Hematopoietic multipotent progenitor cell treated with erythropoietin and hydrocortisone succinate and interleukin-3 and kit ligand, for 17 days (in vitro differentiated cells): Measurements from ENCODE around the gene NAV2.

Source experiments
- DNase-seq: peaks from one replicate; pipeline ENCODE4 v3.0.0-alpha.2; 2015; ENCODE audit warnings: low spot score

NAV2 gene

DNA sequence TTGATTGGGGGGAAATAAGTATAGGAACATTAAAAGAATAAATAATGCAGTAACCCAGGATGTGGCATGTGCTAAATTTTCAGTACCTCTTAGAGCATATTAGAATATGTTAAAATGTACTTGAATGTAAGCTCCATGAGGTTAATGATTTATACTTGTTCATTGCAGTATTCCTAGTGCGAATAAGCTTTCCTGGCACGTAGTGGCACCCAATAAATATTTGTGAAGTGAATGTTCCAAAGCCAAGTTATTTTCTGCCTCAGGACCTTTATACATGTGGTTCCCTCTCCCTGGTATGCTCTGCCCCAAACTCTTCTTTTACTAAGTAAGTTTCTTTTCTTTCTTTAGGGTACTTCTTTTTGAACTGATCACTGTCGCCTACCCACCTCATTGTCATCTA, 328.9 kb downstream of the NAV2 start:
- DNase-seq = no peak

DNA sequence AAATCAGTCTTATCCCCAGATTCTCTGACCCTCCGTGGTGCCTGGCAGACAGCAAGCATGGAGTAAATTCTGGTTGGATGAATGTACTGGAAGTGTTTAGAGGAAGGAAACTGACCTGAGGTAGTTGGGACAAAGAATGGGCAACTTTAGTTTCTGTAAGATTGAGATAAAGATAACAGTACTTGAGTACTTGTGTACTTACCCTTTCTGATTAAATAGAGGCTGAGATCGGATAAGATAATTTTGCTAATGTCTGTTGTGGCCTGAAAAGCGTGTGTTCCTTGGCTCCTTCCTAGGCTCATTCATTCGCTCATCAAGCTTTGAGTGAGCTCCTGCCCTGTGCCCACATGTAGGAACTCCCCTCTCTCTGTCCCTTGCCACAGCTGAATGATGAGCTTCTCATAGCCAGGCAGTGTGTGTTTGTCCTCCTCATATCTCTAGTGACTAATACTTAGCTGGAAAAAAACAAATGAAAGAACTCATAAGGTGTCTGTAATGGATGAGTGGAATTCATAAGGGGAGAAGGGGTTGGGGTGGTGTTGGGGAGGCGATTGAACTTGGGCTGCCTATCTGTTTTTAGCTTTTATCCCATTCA, 329.5 kb downstream of the NAV2 start:
- no peak for DNase-seq

DNA sequence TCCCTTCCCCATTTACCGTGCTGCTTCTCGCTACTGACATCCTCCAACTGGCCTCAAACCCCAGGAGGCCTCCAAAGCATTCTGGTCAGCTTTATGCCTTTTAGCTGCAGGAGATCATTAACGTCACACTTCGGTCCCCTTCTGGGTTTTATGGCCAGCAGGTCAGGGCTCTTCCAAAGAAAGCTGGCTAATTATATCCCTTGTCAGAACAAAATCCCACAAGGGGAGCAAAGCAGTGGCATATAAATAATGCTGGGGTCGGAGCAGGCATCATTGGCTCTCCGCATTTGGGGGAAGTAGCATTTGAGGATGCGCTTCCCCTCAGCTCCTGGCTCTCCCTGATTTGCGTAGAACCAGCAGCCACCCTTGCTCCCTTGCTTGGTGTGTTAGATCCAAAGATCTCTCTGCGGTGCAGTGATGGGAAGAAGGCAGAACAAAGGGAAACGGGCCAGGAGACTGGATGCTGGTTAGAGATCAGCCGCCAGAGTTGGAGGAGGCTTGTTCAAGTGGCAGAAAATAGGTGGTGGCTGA, 330.2 kb downstream of the NAV2 start:
- DNase-seq = no peak

DNA sequence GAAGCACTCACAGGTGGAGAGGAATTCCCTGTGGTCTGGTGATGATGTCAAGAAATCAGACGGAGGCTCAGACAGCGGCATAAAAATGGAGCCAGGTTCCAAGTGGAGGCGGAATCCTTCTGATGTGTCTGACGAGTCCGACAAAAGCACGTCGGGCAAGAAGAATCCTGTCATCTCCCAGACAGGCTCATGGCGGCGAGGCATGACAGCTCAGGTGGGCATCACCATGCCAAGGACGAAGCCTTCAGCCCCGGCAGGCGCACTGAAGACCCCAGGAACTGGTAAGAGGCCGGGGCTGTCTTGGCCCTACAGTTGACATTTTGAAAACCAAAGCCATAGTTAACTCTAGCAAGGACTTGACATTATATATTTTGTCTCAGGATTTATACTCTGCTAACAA, 331.4 kb downstream of the NAV2 start:
- DNase-seq = no peak

DNA sequence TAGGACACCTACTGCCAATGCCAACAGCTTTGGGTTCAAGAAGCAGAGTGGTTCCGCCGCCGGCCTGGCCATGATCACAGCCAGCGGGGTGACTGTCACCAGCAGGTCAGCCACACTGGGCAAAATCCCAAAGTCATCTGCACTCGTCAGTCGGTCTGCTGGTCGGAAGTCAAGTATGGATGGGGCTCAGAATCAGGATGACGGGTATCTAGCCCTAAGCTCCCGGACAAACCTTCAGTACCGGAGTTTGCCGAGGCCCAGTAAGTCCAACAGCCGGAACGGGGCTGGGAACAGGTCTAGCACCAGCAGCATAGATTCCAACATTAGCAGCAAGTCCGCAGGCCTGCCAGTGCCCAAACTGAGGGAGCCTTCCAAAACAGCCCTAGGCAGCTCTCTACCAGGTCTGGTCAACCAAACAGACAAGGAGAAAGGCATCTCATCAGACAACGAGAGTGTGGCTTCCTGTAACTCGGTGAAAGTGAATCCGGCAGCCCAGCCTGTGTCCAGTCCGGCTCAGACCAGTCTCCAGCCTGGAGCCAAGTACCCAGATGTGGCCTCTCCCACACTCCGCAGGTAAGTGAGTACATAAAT, 332.6 kb downstream of the NAV2 start:
- DNase-seq = no peak

DNA sequence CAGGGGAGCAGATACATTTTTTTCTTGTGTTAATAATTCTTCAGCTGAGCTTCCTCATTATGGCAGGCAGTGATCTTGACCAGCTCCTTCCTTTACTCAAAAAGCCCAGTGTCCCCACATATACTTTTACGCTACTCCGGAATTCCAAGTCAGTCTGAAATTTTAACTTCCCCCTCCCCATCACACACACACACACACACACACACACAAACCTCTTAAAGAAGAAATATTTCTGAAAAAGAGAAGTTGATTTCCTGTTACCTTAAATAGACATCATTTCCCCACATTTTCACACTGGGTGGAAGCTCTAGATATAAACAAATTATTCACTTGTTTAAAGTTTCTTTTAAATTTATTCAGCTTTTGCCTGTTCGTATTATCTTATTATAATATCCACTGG, 333.8 kb downstream of the NAV2 start:
- DNase-seq = no peak

DNA sequence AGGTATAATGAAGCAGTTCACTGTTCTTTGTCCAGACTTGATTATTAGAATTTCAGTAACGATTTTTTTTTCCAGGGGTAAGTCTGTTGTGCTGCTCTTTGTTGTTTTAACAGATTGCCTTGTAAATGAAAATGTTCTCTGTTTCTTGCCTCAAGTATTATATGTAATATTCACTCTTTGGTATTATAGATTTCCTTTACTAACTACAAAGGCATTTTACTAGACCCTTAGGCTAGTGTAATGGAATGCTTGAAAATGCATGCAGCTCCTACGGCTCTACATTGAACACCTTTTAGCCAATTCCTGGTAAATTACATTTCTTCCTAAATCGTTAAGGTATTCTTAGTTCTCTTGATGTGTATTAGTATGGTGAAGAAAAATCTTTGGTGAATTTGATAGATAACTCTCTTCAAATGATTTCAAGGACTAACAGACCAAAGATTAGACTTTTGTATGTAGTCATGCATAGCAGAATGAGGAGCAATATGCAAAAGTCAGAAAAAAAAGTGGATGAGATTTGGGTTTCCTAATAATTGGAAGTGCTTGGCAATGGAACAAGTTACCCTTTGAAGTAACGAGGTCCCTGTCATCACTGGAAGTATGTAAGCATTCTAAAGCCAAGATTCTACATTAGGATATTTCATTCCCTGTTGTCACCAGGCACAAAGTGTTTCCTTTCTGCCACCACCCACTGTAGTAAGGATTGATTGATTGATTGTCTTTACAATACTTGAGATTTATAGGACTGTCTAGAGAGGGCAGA, 334.6 kb downstream of the NAV2 start:
- no peak for DNase-seq

DNA sequence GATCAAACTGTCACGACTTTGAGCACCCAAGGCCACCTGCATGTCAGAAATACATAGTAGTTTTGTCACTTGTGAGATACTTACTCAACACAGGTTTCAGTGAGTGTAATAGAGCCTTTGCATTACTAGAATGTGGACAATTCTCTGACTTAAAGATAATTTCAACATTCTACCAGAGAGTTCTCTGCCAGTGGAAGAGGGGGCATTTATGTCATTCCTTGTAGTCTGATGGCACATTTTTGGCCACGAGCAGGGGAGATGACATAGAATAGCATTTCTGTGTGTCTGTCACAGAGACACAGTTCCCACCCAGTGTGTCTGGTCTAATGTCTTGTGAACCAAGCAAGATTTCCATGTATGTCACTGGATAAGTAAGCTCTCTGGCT, 335.1 kb downstream of the NAV2 start:
- no peak for DNase-seq

DNA sequence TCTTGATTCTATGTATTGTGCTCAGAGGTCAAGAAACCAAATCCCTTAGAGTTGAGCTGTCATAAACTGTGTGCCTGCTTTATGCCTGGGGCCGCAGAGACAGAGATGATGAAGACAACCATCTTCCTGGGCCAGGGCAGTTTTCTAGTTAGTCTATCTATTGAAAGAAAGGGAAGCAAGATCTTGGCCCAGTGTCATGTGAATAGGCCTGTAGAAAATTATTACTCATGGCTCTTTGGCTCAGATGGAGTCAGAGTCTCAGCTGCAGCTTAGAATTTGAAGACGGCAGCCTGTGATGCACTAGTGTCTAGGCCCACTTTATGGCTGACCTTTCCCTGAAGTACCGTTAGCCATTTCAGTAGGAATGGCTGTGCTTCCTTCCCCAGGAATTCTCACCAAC, 335.6 kb downstream of the NAV2 start:
- DNase-seq = no peak

DNA sequence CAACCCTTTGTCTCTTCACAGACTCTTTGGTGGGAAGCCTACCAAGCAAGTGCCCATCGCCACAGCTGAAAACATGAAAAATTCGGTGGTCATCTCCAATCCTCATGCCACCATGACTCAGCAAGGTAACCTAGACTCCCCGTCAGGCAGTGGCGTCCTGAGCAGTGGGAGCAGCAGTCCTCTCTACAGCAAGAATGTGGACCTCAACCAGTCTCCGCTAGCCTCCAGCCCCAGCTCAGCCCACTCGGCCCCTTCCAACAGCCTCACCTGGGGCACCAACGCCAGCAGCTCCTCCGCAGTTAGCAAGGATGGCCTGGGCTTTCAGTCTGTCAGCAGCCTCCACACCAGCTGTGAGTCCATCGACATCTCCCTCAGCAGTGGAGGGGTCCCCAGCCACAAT, 336.1 kb downstream of the NAV2 start:
- DNase-seq = no peak

DNA sequence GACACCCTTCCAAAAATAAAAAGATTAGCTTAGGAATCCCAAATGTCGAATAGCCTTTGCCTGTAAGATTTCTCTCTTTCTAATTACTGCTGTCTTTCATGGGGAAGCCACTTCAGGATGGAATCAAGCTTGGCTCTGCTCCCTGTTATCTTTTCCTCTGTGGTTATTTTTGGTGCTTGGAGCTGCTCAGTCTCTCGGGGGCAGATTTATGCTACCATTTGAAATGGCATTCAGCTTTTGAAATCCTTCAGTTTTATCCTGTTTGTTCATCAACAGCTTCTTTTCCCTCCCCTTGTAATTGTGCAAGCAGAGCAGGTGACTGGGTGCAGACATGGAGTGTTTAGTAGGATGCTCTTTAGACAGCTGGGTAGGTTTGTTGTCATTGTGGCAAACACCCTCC, 336.6 kb downstream of the NAV2 start:
- no peak for DNase-seq

DNA sequence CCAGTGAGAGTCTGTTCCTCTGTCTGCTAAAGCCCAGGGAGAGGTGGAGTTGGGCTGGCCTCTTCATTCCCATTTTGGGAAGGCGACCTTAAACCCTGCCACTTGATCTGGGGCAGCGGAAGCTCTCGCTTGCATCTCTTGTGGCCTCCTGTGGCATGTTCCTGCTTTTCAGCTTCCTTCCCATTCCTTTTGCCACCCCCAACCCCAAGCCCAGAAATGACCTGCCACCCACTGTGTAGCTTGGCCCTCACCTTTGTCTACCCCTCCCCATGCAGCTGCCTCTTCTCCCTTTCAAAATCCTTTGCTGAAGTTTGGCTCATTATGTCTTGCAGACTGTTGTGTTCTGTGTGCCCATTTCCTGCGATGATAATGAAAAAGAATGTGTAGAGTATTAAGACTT, 337.4 kb downstream of the NAV2 start:
- DNase-seq = no peak

DNA sequence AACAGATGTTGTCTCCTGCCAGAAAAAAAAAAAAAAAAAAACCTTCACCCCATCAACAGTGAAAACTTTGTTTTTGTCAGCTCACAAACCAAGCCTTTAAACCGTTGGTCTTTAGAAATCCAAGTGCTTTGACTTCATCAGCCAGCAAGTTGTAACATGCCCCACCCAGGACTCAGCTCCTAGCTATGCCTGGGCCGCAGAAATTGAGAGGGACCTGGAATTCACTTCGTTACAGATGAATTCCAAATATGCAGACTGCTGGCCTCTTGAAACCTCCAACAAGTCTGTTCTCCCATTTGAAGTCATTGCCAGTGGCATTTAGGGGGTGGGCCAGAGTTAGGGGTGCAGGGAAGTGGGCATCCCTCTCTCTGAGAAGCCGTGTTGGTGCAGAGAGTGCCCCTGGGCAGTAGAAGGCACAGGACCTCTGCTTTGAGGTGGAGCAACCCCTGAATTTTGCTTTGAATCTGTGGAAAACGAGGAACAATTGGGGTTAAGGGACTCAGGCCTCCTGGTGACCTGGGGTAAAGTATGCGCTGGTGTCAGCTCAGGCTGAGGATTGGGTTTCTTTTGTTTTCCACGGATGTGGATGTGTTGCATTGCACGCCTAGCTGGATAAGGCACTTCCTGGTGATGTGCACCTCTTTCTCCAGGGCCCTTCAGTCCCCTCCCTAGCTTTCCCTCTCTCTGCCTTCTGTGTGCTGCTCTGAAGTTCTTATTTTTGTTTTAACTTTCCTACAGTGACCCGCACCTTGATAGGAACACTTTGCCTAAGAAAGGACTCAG, 338.1 kb downstream of the NAV2 start:
- DNase-seq = no peak

DNA sequence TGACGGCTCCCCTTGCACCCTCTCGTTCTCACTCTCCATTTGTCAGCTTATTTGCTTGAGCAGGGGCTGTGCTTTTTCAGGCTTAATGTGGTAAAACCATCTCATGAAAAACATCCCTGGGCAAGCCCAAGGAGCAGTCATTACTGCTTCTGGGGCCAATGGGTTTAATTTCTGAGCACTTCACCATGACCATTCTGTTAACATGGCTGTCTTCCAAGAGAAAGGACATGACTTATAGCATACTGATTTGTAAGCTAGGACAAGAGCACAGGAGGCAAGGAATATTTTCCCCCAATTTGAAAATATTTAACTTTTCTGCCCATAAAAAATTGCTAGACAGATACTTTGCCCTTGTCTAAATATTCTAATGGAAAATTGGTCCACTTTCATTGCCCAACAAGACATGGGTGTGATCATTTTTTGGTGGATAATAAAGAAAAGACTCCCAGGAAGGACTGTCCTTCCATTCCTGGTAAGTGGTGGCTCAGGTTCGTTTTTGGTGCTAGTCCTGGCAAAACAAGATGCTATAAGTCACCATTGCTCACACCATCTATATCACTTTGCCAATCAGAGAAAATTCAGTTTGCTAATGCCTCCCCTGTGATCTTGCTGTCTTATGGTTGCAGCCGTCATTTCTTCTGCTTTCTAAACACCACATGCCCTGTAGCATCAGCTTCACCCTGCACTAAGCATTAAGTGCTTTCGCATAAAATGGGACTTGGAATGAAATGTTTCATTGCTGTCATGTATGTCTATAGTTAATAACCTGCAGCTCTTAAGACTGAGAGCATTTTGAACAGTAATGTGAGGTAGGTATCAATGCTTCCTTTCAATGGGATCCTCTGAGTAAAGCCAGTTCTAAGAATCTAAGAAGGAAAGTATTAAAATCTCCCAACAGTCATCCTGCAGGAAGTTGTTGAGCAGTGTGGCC, 339.1 kb downstream of the NAV2 start:
- no peak for DNase-seq

DNA sequence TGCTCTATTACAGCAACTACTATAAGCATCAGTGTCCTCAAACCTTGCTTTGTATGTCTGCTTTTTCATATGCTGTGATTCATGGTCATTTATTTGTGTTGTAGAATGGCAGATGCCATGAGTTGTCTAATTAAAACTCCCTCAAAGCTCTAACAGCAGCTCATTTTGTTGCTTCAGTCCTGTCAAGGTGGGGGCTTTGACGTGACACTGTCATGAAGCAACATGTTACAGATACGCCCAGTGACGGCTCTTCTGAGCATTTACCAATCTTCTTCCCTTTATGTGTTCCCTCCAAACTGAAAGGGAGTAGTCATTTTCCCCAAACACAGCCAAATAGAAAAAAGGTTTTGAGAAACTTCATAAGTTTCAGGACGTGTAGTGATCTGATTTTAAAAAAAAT, 340.9 kb downstream of the NAV2 start:
- DNase-seq = no peak

DNA sequence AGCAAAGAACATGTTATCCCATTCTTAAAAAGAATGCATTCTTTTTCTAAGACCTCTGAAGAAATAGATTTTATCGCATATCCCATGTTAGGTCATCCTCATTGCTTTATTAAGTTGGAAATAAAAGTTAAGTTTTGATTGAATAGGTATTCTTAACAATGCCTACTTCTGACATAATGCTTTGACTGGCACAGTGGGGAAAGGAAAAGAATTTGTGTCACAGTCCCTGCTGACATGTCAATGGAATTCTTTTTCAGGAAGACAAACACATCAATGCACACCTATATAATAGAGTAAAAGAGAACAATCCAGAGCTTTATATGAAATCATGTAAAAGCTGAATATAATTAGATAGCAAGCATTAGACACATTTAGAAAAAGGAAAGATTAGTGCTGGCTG, 341.9 kb downstream of the NAV2 start:
- no peak for DNase-seq

DNA sequence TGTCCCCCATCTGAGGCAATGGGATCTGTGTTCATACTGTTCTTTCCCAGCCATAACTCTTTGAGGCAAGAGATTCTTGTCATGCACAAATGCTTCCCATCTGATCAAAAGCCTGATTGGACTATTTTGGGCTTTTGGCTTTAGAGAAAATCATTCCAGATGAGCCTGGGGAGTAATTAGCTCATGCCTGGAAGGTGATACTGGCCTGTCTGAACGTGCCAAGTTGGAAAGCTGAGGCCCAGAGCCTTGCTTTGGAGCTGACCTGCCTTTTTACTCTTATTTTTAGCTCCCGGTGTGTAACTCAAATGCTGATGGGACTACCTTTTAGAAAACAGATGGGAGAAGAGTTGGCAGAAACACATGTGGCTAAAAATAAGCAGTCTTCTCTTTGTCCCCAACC, 342.7 kb downstream of the NAV2 start:
- no peak for DNase-seq

DNA sequence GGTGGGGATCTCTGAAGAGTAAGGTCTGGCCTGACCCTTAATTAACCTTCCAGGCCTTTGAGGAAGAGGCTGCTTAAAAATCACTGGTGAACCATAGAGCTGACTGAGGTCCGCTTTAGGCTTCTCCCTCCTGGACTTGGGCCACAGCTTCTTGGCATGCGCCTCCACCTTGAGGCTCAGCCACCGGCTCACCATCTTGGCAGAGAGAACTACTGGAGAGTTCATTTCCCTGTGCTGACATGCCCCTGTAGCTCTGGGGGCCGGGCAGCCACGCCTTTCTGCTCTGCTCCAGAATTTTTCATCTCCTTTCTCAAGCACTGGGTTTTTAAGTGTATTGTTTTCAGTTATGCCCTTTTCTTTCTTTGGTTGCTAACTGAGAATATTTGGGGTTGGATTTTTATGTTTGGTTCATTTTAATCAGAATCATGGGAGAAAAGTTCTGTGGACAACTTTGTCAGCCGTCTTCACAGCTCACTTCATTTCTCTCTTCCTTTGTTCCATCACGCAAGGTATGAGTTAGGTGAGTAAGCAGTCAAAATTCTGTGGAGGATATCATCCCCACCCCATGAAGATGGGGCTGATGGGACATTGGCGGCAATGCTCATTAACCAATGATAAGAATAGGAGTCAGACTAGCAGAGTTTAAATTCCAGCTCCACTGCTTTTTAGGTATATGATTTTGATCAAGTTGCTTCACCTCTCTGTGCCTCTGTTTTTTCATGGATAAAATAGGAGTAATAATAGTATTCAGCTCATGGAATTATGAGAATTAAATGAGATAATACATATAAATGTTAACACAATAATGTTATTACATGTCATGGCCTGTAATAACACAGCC, 343.7 kb downstream of the NAV2 start:
- no peak for DNase-seq

DNA sequence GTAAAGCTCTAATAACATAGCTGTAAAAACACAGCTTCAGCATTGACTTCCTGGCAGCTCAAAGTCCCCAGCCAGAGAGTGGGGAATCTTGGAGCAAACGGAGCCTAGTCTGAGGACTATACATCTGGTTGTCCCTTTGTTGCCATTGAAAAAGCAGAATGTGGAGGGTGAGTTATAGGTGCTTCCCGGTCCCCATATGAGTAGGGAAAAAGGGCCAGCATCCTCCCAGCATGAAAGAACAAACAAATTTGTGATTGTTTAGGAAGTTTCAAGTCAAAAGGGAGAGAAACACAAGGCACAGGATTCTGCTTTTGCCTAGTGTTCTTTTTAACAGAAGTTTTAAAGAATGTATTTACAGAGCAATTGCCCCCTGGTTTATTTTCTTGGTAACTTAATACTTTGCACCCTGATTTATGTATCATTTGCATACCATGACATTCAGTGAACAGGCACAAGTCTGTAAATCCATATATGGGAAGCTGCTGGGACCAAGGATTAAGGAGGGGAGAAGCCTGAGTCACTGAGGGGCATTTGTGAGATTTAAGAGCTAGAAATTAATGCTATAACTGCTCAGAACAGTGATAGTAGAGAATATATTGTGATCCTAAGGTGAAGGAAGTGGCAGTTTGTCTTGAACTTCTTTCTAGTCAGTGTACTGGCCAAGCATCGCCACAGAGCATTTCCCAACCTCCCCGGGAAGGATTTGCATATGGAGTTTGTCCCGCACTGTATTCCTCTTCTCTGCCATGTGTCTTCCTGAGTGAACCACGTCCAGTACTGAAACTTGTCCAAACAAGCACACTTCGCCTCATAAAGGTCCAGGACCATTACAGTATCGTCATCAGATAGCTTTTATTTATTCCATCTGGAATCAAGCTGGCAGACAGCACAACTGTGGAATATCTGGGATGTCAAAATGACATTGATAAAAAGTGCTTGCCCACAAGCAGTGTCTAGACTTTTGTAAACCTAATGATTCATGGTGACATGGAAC, 344.6 kb downstream of the NAV2 start:
- no peak for DNase-seq
